SU-DHL-6 (cell line): ENCODE results near the gene RRBP1.

Experiments
- H2AFZ ChIP-seq: fragments of 200-600 bp; sonication (generic); 2 replicates; pipeline ENCODE4 v1.6.1; 2014; ENCODE audit warnings: low read depth, mild to moderate bottlenecking, moderate library complexity, mixed read lengths, antibody characterized with exemption, low read length; ENCODE audit not compliant: severe bottlenecking
- H3F3A ChIP-seq: fragments of 200-600 bp; shearing (Covaris generic); 2 replicates; pipeline ENCODE4 v1.6.0; 2016; ENCODE audit warnings: antibody characterized with exemption, mild to moderate bottlenecking; ENCODE audit not compliant: insufficient read depth
- H3K27ac ChIP-seq: fragments of 200-600 bp; sonication (generic); 2 replicates; pipeline ENCODE4 v1.5.1; 2016; ENCODE audit warnings: low read depth, mild to moderate bottlenecking, low read length, moderate library complexity, mixed read lengths
- H3K27me3 ChIP-seq: fragments of 200-600 bp; sonication (generic), shearing (Covaris generic); 2 replicates; pipeline ENCODE4 v1.6.0; 2014; ENCODE audit warnings: mild to moderate bottlenecking, low read length
- H3K36me3 ChIP-seq: fragments of 200-600 bp; sonication (generic); 2 replicates; pipeline ENCODE4 v1.6.1; 2014; ENCODE audit warnings: mild to moderate bottlenecking, low read length, mixed read lengths
- H3K4me2 ChIP-seq: fragments of 300-600, 200-600 bp; shearing (Covaris generic), sonication (generic); 2 replicates; pipeline ENCODE4 v1.6.0; 2014; ENCODE audit warnings: low read length, low read depth, mild to moderate bottlenecking; ENCODE audit not compliant: poor library complexity, severe bottlenecking
- H3K4me3 ChIP-seq: fragments of 200-600 bp; sonication (generic); 2 replicates; pipeline ENCODE4 v1.5.1; 2014; ENCODE audit warnings: antibody characterized with exemption, low read length, mild to moderate bottlenecking, mixed read lengths; ENCODE audit not compliant: insufficient read depth, poor library complexity, severe bottlenecking
- H3K79me2 ChIP-seq: fragments of 200-600 bp; sonication (generic); 2 replicates; pipeline ENCODE4 v1.6.1; 2014; ENCODE audit warnings: mild to moderate bottlenecking, low read length, moderate library complexity; ENCODE audit not compliant: insufficient read depth
- H3K9ac ChIP-seq: fragments of 200-600 bp; sonication (generic); 2 replicates; pipeline ENCODE4 v1.7.0; 2014; ENCODE audit warnings: mild to moderate bottlenecking, low read length
- H3K9me2 ChIP-seq: fragments of 200-600 bp; sonication (generic); replicated peaks from 2 replicates; pipeline ENCODE4 v1.6.1; 2014; ENCODE audit warnings: low read length; ENCODE audit not compliant: insufficient read depth
- H3K9me3 ChIP-seq: fragments of 200-600 bp; sonication (generic); 2 replicates; pipeline ENCODE4 v1.6.1; 2014; ENCODE audit warnings: low read length, mixed read lengths; ENCODE audit not compliant: insufficient read depth
- H4K20me1 ChIP-seq: fragments of 200-600 bp; sonication (generic); 2 replicates; pipeline ENCODE4 v1.6.1; 2014; ENCODE audit warnings: low read depth, mild to moderate bottlenecking, antibody characterized with exemption, low read length, moderate library complexity, mixed read lengths
- EZH2phosphoT487 ChIP-seq: fragments of 200-600 bp; sonication (generic), shearing (Covaris generic); conservative IDR thresholded peaks from 2 replicates; pipeline ENCODE4 v1.6.1; 2018; ENCODE audit warnings: mild to moderate bottlenecking, antibody characterized with exemption, low read length, moderate library complexity, mixed read lengths
- TF ChIP-seq, protein P1 (sequence below): fragments of 200-600 bp; sonication (generic); IDR thresholded peaks from one replicate; pipeline ENCODE4 v1.5.1; 2017; ENCODE audit warnings: antibody characterized with exemption, mild to moderate bottlenecking, low read length, moderate library complexity; ENCODE audit not compliant: insufficient read depth, poor library complexity, severe bottlenecking

The RRBP1 gene

GRCh38 chr20:17611290-17611539 lies 70.8 kb downstream of the RRBP1 start:
- no peaks in the 10 kb centered on the region for H3K9me3 ChIP-seq
- H2AFZ ChIP-seq, result no peak overlapping the region
- no peaks in the 10 kb centered on the region for H3K9me2 ChIP-seq
- no peak overlapping the region for H3K4me2 ChIP-seq
- no peaks in the 10 kb centered on the region for H3F3A ChIP-seq
- no peak for TF ChIP-seq EZH2phosphoT487
- TF ChIP-seq, protein P1, sequence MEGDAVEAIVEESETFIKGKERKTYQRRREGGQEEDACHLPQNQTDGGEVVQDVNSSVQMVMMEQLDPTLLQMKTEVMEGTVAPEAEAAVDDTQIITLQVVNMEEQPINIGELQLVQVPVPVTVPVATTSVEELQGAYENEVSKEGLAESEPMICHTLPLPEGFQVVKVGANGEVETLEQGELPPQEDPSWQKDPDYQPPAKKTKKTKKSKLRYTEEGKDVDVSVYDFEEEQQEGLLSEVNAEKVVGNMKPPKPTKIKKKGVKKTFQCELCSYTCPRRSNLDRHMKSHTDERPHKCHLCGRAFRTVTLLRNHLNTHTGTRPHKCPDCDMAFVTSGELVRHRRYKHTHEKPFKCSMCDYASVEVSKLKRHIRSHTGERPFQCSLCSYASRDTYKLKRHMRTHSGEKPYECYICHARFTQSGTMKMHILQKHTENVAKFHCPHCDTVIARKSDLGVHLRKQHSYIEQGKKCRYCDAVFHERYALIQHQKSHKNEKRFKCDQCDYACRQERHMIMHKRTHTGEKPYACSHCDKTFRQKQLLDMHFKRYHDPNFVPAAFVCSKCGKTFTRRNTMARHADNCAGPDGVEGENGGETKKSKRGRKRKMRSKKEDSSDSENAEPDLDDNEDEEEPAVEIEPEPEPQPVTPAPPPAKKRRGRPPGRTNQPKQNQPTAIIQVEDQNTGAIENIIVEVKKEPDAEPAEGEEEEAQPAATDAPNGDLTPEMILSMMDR, result no peak
- no peaks in the 10 kb centered on the region for H3K27me3 ChIP-seq
- H3K27ac ChIP-seq, result no peak overlapping the region
- H3K79me2 ChIP-seq, result no peaks in the 10 kb centered on the region
- H4K20me1 ChIP-seq, result no peaks in the 10 kb centered on the region
- no peak overlapping the region for H3K4me3 ChIP-seq
- H3K9ac ChIP-seq, result no peak overlapping the region
- H3K36me3 ChIP-seq, result no peaks in the 10 kb centered on the region

- Histone ChIP-seq H3K36me3 (no peaks in the 10 kb centered on the region), H3K9me2 (no peaks in the 10 kb centered on the region), H3F3A (no peaks in the 10 kb centered on the region), H3K9me3 (no peaks in the 10 kb centered on the region), H3K27ac (no peak overlapping the region), H2AFZ (no peak overlapping the region), H4K20me1 (no peaks in the 10 kb centered on the region), H3K4me2 (no peak overlapping the region), H3K79me2 (no peaks in the 10 kb centered on the region), H3K4me3 (no peak overlapping the region), H3K9ac (no peak overlapping the region), H3K27me3 (no peaks in the 10 kb centered on the region)
- TF ChIP-seq, protein P1, result no peak
- no peak for TF ChIP-seq EZH2phosphoT487
These were observed 71.3 kb downstream of the RRBP1 start for GRCh38 chr20:17610566-17611289.

GRCh38 chr20:17609811-17610377 lies 72.1 kb downstream of the RRBP1 start:
- Histone ChIP-seq H3F3A (no peaks in the 10 kb centered on the region), H3K4me3 (no peak overlapping the region), H2AFZ (no peak overlapping the region), H3K9ac (no peak overlapping the region), H3K9me2 (no peaks in the 10 kb centered on the region), H3K9me3 (no peaks in the 10 kb centered on the region), H4K20me1 (no peaks in the 10 kb centered on the region), H3K4me2 (no peak overlapping the region), H3K27me3 (no peaks in the 10 kb centered on the region), H3K79me2 (no peaks in the 10 kb centered on the region), H3K36me3 (no peaks in the 10 kb centered on the region), H3K27ac (no peak overlapping the region)
- TF ChIP-seq EZH2phosphoT487, result no peak
- TF ChIP-seq, protein P1, result no peak
